ENCODE data around the gene ZNF593OS. TPM values are rescaled to one million over a fixed set of nuclear protein-coding genes. Genes with fewer than 3 reads are reported as not detected.

Gene ZNF593OS
- total and polyA plus RNA-seq, 4 donors, result 0.10 to 0.32 TPM; not detected in 2

- TF ChIP-seq HNF4G (IDR thresholded peaks at IDR 0.05) (no peak), TAF1 (conservative IDR thresholded peaks at IDR 0.05) (no peak), ZBTB33 (IDR thresholded peaks at IDR 0.05) (no peak), MAX (IDR thresholded peaks at IDR 0.05) (no peak), GABPA (IDR thresholded peaks at IDR 0.05 in 1 of 2, conservative IDR thresholded peaks at IDR 0.05 in 1 of 2) (no peak), RXRA (IDR thresholded peaks at IDR 0.05) (no peak), JUND (IDR thresholded peaks at IDR 0.05) (no peak), HNF4A (conservative IDR thresholded peaks at IDR 0.05) (no peak), NR2F2 (IDR thresholded peaks at IDR 0.05) (no peak), ATF3 (IDR thresholded peaks at IDR 0.05) (no peak), RAD21 (IDR thresholded peaks at IDR 0.05) (no peak), REST (IDR thresholded peaks at IDR 0.05) (no peak), EGR1 (IDR thresholded peaks at IDR 0.05; ENCODE audit: low read depth in 2 of 2) (no peak)
- TF ChIP-seq, protein P1, sequence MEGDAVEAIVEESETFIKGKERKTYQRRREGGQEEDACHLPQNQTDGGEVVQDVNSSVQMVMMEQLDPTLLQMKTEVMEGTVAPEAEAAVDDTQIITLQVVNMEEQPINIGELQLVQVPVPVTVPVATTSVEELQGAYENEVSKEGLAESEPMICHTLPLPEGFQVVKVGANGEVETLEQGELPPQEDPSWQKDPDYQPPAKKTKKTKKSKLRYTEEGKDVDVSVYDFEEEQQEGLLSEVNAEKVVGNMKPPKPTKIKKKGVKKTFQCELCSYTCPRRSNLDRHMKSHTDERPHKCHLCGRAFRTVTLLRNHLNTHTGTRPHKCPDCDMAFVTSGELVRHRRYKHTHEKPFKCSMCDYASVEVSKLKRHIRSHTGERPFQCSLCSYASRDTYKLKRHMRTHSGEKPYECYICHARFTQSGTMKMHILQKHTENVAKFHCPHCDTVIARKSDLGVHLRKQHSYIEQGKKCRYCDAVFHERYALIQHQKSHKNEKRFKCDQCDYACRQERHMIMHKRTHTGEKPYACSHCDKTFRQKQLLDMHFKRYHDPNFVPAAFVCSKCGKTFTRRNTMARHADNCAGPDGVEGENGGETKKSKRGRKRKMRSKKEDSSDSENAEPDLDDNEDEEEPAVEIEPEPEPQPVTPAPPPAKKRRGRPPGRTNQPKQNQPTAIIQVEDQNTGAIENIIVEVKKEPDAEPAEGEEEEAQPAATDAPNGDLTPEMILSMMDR (IDR thresholded peaks at IDR 0.05; ENCODE audit: low read depth, low read length, missing input control), result no peak
- WGBS, result 92% methylated on average over 7 of the region's 7 CpGs
- H3K27me3 ChIP-seq (ENCODE audit: control insufficient read depth in 4 of 4, insufficient read depth in 4 of 4, low read length in 3 of 4), result no peaks in the 10 kb centered on the region
- H3K4me1 ChIP-seq (ENCODE audit: control insufficient read depth in 4 of 4, insufficient read depth in 4 of 4, low read length in 3 of 4), result peaks cover 7 to 19% (median 17%) of the 10 kb centered on the region in 4 donors
- H3K27ac ChIP-seq (ENCODE audit: low read depth in 1 of 2, low read length in 2 of 2), result no peak overlapping the region
- no peak for DNase-seq (ENCODE audit: low spot score)
- no peaks in the 10 kb centered on the region for H3K9me3 ChIP-seq (ENCODE audit: control insufficient read depth in 4 of 4, low read length in 3 of 4)
- no peak overlapping the region for H3K4me3 ChIP-seq (ENCODE audit: low read depth in 1 of 3, low read length in 3 of 3)
- no peak overlapping the region for H3K9ac ChIP-seq (ENCODE audit: low read depth in 1 of 2, low read length in 2 of 2)
- peaks cover 0 to 6% (median 3%) of the 10 kb centered on the region in 4 donors for H3K36me3 ChIP-seq (ENCODE audit: control insufficient read depth in 4 of 4, insufficient read depth in 3 of 4, low read depth in 1 of 4, low read length in 3 of 4)
Observed at GRCh38 chr1:26122988-26123973, 48.4 kb downstream of the ZNF593OS start.

All from liver (tissue), 9 donors.